Activated T-helper 2 cell treated with anti-CD3 and anti-CD28 coated beads, Interferon-gamma antibody, Interleukin-2, Interleukin-4, amounts not matched to agents 10 μg/mL and 5 μg/mL and 100 μg/mL, durations not matched to agents 14 hours and 24 hours and 36 hours (primary cell): ENCODE results near the gene ANKRD12. TPM values are rescaled to one million over a fixed set of nuclear protein-coding genes. Genes with fewer than 3 reads are reported as not detected.

ENCODE experiments used
- DNase-seq: peaks from one replicate; pipeline ENCODE4 v3.0.0; 2021; ENCODE audit warnings: low spot score
- H3K27ac Mint-ChIP-seq: one replicate; pipeline ENCODE4 v1.8.0; 2021; ENCODE audit warnings: mixed read lengths
- H3K27me3 Mint-ChIP-seq: one replicate; pipeline ENCODE4 v1.8.0; 2021; ENCODE audit warnings: low read depth, mixed read lengths
- H3K36me3 Mint-ChIP-seq: one replicate; pipeline ENCODE4 v1.8.0; 2021; ENCODE audit warnings: low read depth, mixed read lengths
- H3K4me1 Mint-ChIP-seq: one replicate; pipeline ENCODE4 v1.8.0; 2021; ENCODE audit warnings: low read depth, mixed read lengths
- H3K4me3 Mint-ChIP-seq: one replicate; pipeline ENCODE4 v1.8.0; 2021; ENCODE audit warnings: low read depth, mild to moderate bottlenecking, moderate library complexity, mixed read lengths
- H3K9me3 Mint-ChIP-seq: one replicate; pipeline ENCODE4 v1.8.0; 2021; ENCODE audit warnings: mixed read lengths
- intact Hi-C: fragments of 100-400 bp; cut with micrococcal nuclease; formaldehyde crosslinking; loops from one replicate; pipeline ENCODE4 v1.15.1; 2023
- total RNA-seq: library from RNA; stranded (reverse); gene quantifications from 2 replicates; pipeline ENCODE4 v1.2.3, GENCODE V29; 2022

ANKRD12 gene
- total RNA-seq, 1 donor from 2014 or later = 68.7 TPM

DNA sequence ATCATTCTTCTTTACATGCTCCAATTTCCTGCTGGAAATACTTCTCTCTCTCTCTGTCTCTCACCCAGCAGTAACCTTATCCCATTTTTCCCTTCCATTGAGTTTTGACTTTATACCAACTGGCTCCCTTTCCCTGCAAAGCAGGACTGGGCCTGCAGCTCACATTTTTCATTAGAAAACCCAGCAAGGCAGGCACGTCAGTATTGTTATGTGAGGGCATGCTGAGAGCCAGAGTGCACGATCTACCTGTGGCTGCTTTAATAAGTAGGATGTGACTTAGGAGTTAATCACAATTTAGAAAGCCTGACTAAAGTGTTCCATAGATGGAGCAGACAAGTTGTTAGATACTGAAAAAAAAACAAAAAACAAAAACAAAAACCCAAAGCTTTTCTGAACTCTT is 39.2 kb upstream of the ANKRD12 start:
- H3K9me3 Mint-ChIP-seq = no peaks in the 10 kb centered on the region
- intact Hi-C loops = loop anchor here (2.0 kb wide), 1 partner anchor 15 kb away; no protein-coding TSS in a partner anchor
- peaks cover 64% of the 10 kb centered on the region for H3K4me1 Mint-ChIP-seq
- H3K27ac Mint-ChIP-seq = peak overlapping the region; percentile 97
- no peaks in the 10 kb centered on the region for H3K36me3 Mint-ChIP-seq
- peak overlapping the region; percentile 62 for H3K4me3 Mint-ChIP-seq
- no peaks in the 10 kb centered on the region for H3K27me3 Mint-ChIP-seq
- no peak for DNase-seq

DNA sequence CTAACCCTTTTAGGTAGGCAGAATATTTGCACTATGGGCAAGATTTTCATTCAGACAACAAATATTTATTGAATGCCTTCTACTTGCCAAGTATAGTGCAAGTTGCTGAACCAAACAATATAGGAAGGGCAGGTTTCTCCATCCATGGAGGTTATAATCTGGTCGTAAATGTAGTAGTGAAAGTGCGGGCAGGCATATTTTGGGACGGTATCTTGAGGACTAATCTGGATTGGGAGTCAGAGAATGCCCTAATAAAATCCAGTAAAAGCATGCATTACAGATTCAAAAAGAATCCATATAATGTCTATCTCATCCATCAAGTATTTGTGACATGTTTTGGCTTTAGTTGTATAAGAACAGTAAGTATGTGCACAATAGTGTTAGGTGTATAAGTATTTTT is 35.8 kb upstream of the ANKRD12 start:
- H3K9me3 Mint-ChIP-seq = no peaks in the 10 kb centered on the region
- H3K27me3 Mint-ChIP-seq = no peaks in the 10 kb centered on the region
- peaks cover 32% of the 10 kb centered on the region for H3K36me3 Mint-ChIP-seq
- intact Hi-C loops = no loop called here
- peak overlapping the region; percentile 45 for H3K4me3 Mint-ChIP-seq
- H3K4me1 Mint-ChIP-seq = peaks cover 53% of the 10 kb centered on the region
- DNase-seq = no peak
- peak overlapping the region; percentile 57 for H3K27ac Mint-ChIP-seq

- Mint-ChIP-seq H3K9me3 (no peaks in the 10 kb centered on the region), H3K36me3 (peaks cover 43% of the 10 kb centered on the region)
These were observed 34.7 kb upstream of the ANKRD12 start for GRCh38 chr18:9101730-9102507.

DNA sequence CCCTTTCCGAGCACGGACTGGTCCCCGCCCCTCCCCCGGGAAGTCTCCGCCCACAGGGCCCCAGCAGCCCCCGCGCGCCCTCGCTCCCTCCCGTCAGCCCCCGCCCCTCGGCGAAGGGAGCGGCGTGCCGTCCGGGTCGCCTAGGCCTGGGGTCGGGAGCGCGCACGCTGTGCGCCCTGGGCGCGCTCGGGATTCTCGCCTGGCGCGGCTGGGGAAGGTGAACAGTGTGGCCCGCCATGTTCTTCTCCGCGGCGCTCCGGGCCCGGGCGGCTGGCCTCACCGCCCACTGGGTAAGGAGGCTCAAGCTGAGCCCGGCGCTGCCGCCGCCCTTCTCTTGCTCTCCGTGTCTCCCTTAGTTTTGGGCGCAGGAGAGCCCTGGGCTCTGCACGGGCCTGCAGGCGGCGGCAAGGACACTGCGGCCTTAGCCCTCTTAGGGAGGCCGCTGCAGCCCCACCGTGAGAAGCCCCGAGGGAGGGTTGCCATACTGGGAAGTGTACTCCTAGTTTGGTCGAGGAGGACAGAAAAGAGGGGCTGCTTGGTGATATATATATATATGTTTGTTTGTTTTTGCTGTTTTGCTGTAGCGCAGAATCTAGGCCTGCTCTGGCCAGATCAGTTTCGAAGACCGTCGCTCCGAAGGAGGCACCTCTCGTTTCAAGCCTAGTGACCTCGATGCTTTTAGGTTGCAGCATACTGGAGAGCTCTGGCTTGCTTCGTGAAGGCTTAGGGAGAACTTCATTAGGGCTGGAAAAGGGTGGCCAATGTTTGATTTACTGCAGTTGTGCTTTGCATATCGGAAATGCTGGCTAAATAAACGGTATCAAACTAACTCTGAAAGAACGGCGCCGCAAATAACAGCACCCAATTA is 33.8 kb upstream of the ANKRD12 start, which contains the start of gene NDUFV2:
NDUFV2 (plus strand) TSS at position 192 of the 868 bp plus-strand sequence; CDS start at position 237, 45 bp downstream.
- Mint-ChIP-seq H3K27me3 (no peaks in the 10 kb centered on the region), H3K27ac (peak within 1 kb of the TSS; percentile 97), H3K9me3 (no peaks in the 10 kb centered on the region), H3K36me3 (peaks cover 51% of the 10 kb centered on the region), H3K4me1 (peaks cover 57% of the 10 kb centered on the region), H3K4me3 (peak within 1 kb of the TSS; percentile 92)
- peak; percentile 97 for DNase-seq
- intact Hi-C loops = loop anchor here (1.0 kb wide), 3 partner anchors 11 to 34 kb away; partner anchors contain the start of gene ANKRD12

More at GRCh38 chr18:9101730-9102507, 34.7 kb upstream of the ANKRD12 start:
- H3K27ac Mint-ChIP-seq = peak overlapping the region; percentile 97
- no peaks in the 10 kb centered on the region for H3K27me3 Mint-ChIP-seq
- intact Hi-C loops = loop anchor here (1.0 kb wide), 2 partner anchors 11 to 34 kb away; partner anchors contain the start of gene ANKRD12
- H3K4me1 Mint-ChIP-seq = peaks cover 57% of the 10 kb centered on the region
- DNase-seq = no peak
- H3K4me3 Mint-ChIP-seq = peak overlapping the region; percentile 92

DNA sequence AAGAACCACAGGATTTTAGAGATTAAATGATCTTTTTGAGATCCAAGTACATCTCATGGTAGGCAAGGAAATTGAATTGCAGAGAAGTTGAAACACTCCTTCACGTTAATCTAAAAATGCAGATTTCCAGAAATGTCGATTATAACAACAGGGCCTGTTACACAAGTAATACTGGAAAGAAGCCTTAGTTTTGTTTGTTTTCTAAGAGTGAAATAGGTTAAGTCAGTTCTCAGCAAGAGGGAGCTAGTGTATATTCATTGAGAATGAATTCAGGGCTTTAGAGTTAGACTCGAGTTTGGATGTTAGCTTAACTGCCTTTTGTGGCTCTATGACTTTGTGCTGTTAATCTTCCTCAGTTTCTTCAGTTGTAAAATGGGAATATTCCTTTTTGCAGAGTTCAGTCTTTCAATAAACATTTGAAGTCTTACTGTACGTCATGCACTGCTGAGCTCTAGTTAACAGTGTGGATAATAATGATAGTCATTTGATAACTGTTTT is 33.2 kb upstream of the ANKRD12 start:
- Mint-ChIP-seq H3K27me3 (no peaks in the 10 kb centered on the region), H3K9me3 (no peaks in the 10 kb centered on the region), H3K4me3 (peak overlapping the region; percentile 92), H3K4me1 (peaks cover 59% of the 10 kb centered on the region), H3K36me3 (peaks cover 55% of the 10 kb centered on the region), H3K27ac (peak overlapping the region; percentile 97)
- DNase-seq = no peak
- intact Hi-C loops = loop anchor here (1.0 kb wide), 1 partner anchor 15 kb away; no protein-coding TSS in a partner anchor

- Mint-ChIP-seq H3K27ac (peak overlapping the region; percentile 97), H3K9me3 (no peaks in the 10 kb centered on the region), H3K4me1 (peaks cover 64% of the 10 kb centered on the region), H3K27me3 (no peaks in the 10 kb centered on the region), H3K36me3 (peaks cover 62% of the 10 kb centered on the region), H3K4me3 (peak overlapping the region; percentile 92)
- no peak for DNase-seq
- intact Hi-C loops = no loop called here
These were observed 32.2 kb upstream of the ANKRD12 start for GRCh38 chr18:9104244-9104901.

- no peaks in the 10 kb centered on the region for H3K9me3 Mint-ChIP-seq
- H3K36me3 Mint-ChIP-seq = peaks cover 69% of the 10 kb centered on the region
- H3K27me3 Mint-ChIP-seq = no peaks in the 10 kb centered on the region
- H3K4me3 Mint-ChIP-seq = peak overlapping the region; percentile 92
- peaks cover 66% of the 10 kb centered on the region for H3K4me1 Mint-ChIP-seq
- no peak for DNase-seq
- H3K27ac Mint-ChIP-seq = peak overlapping the region; percentile 71
- intact Hi-C loops = no loop called here
These were observed 31.2 kb upstream of the ANKRD12 start for GRCh38 chr18:9105420-9105819.

DNA sequence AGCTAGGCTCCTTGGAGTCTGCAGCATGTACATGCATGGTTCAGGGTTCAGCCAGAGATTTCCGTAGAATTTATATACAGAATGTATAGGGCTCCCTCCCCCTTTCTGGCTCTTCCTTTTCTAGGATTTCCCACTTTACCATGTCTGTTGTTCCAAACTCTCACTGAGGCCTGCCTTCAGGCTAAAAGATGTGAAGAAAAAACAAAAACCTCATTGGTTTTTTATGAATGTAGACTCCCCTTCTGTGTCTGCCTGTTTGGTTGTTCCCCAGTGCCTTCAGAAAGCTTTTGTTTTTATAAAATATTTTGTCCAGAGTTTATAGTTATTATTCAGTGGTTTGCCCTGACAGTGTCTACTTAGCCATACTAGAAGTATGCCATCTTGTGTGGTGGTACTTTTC is 30.5 kb upstream of the ANKRD12 start:
- peaks cover 67% of the 10 kb centered on the region for H3K4me1 Mint-ChIP-seq
- peaks cover 76% of the 10 kb centered on the region for H3K36me3 Mint-ChIP-seq
- no peaks in the 10 kb centered on the region for H3K9me3 Mint-ChIP-seq
- H3K27me3 Mint-ChIP-seq = no peaks in the 10 kb centered on the region
- no peak for DNase-seq
- peak overlapping the region; percentile 71 for H3K27ac Mint-ChIP-seq
- peak overlapping the region; percentile 92 for H3K4me3 Mint-ChIP-seq
- intact Hi-C loops = no loop called here

DNA sequence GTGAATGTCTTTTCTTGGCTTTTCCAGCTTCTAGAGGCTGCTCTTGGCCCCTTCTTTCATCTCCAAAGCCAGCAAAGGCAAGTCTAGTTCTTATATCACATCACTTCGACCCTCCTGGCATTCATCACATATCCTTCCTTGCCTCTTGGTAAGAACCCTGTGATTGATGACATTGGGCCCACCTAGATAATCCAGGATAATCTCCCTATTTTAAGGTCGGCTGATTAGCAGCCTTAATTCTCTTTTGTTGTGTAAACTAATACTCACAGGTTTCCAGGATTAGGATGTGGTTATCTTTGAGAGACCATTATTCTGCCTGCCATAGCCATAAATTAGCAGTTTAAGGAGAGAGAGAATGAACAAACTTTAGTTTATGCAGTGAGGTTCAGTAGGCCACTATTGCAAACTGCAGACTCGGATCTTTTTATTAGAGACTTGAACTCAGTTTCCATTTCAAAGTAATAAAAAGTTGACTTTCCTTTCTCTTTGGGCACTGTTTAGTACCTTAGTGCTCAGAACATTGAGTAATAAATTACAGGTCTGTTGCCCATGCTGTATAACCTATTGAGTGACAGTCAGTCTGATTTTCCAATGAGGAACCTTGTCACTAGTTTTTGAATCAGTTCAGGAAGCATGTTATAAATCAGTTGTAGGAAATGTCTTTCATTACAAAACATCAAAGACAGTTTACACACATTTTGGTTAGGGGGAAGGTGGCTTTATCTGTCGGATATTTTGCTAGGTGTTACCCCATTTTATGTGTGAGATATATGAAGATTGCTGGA is 29.6 kb upstream of the ANKRD12 start:
- peak overlapping the region; percentile 92 for H3K4me3 Mint-ChIP-seq

DNA sequence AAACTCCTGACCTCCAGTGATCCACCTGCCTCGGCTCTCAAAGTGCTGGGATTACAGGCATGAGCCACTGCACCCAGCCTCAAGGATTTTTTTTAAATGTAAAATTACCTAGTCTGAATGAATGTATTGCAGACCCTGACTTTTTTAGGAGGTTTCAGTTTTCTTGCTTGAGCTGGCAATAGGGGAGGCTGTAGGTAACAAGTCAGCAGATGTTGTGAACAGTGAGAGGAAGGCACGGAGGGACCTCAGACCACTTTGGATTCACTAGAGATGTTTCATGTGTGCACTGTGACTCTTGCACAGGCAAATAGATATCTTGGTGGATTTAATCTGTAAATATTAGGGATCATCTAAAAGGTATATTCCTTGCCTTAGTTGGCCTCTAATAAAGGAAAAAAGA is 27.7 kb upstream of the ANKRD12 start:
- peak overlapping the region; percentile 31 for H3K27ac Mint-ChIP-seq
- DNase-seq = no peak
- H3K27me3 Mint-ChIP-seq = no peaks in the 10 kb centered on the region
- H3K4me3 Mint-ChIP-seq = peak overlapping the region; percentile 40
- intact Hi-C loops = loop anchor here (1.0 kb wide), 1 partner anchor 8 kb away; no protein-coding TSS in a partner anchor
- H3K9me3 Mint-ChIP-seq = no peaks in the 10 kb centered on the region
- peaks cover 87% of the 10 kb centered on the region for H3K36me3 Mint-ChIP-seq
- H3K4me1 Mint-ChIP-seq = peaks cover 72% of the 10 kb centered on the region

More for the DNA sequence above, 29.6 kb upstream of the ANKRD12 start:
- DNase-seq = no peak
- Mint-ChIP-seq H3K36me3 (peaks cover 85% of the 10 kb centered on the region), H3K4me1 (peaks cover 63% of the 10 kb centered on the region), H3K9me3 (no peaks in the 10 kb centered on the region), H3K27ac (peak overlapping the region; percentile 71), H3K27me3 (no peaks in the 10 kb centered on the region)
- intact Hi-C loops = no loop called here

GRCh38 chr18:9109523-9109922 is 27.1 kb upstream of the ANKRD12 start:
- Mint-ChIP-seq H3K4me1 (peaks cover 67% of the 10 kb centered on the region), H3K27ac (peak overlapping the region; percentile 31), H3K4me3 (peak overlapping the region; percentile 40), H3K27me3 (no peaks in the 10 kb centered on the region), H3K9me3 (no peaks in the 10 kb centered on the region), H3K36me3 (peaks cover 83% of the 10 kb centered on the region)
- intact Hi-C loops = loop anchor here (1.0 kb wide), 1 partner anchor 8 kb away; no protein-coding TSS in a partner anchor
- no peak for DNase-seq
